Ectodermal cell (in vitro differentiated cells): ENCODE data around the gene SLC44A3.

Source experiments
- H3K27ac ChIP-seq: 2 replicates; pipeline ENCODE4 v1.7.0; 2013; ENCODE audit warnings: mild to moderate bottlenecking, low read depth, low read length; ENCODE audit not compliant: insufficient read depth, poor library complexity, severe bottlenecking
- H3K27me3 ChIP-seq: 2 replicates; pipeline ENCODE4 v1.7.0; 2013; ENCODE audit warnings: mild to moderate bottlenecking, low read length; ENCODE audit not compliant: insufficient read depth, control insufficient read depth, poor library complexity, severe bottlenecking
- H3K36me3 ChIP-seq: one replicate; pipeline ENCODE4 v1.7.0; 2013; ENCODE audit warnings: low read length; ENCODE audit not compliant: control insufficient read depth, insufficient read depth
- H3K4me1 ChIP-seq: one replicate; pipeline ENCODE4 v1.7.0; 2013; ENCODE audit warnings: low read length; ENCODE audit not compliant: control insufficient read depth, insufficient read depth
- H3K4me3 ChIP-seq: 2 replicates; pipeline ENCODE4 v1.7.0; 2013; ENCODE audit warnings: low read depth, low read length, control low read depth; ENCODE audit not compliant: insufficient read depth
- H3K9me3 ChIP-seq: 2 replicates; pipeline ENCODE4 v1.7.0; 2013; ENCODE audit warnings: mild to moderate bottlenecking, low read length, moderate library complexity; ENCODE audit not compliant: control insufficient read depth
- WGBS, 2 experiments: methylation state at CpG; one replicate each; pipeline ENCODE4 v1.1.7; 2013; ENCODE audit warnings: missing lambda C conversion rate in 2 of 2; 5-methylcytosine and 5-hydroxymethylcytosine counted together

Gene SLC44A3

GRCh38 chr1:94917251-94917650 is 97.1 kb downstream of the SLC44A3 start:
- Histone ChIP-seq H3K4me3 (no peak overlapping the region), H3K36me3 (no peaks in the 10 kb centered on the region), H3K4me1 (peaks cover 16% of the 10 kb centered on the region), H3K27me3 (no peaks in the 10 kb centered on the region), H3K27ac (no peak overlapping the region), H3K9me3 (no peaks in the 10 kb centered on the region)
- 89 to 93% methylated on average over 5 to 6 of the region's 6 CpGs for WGBS, 2 experiments

DNA sequence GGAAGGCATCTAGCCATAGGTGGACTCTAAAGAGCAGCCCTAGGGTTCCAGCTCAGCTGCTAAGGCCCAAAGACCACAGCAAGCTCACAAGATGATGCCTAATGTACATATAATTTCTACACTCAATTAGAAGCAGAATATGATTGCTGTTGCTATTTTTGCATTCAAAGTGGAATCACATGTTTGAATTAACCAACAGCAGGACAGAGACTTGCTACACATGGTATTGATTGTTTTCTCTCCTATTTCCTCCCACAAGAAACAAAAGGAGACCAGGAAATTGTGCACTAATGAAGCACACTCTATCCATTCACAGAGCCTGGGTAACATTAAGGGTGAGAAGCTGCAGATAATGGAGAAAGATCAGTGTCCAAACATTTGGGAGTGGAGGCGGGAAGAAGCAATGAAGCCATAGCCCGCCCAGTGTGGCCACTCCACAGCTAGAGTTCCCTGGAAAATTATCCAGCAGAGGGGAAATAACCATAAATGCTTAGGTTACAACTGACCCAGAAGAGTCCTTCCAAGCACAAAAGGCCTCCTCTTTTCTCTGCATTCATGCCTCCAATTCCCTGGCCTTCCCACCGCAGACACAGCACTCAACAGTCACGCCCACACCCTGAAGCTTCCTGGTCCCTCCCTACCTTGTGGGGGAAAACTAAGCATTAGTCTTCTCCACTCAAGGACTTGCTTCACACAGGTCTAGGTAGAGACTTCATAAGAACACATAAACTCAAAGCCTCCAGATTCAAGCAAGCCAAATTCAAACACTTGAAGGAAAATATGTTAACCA is 99.3 kb downstream of the SLC44A3 start:
- peaks cover 28% of the 10 kb centered on the region for H3K4me1 ChIP-seq

DNA sequence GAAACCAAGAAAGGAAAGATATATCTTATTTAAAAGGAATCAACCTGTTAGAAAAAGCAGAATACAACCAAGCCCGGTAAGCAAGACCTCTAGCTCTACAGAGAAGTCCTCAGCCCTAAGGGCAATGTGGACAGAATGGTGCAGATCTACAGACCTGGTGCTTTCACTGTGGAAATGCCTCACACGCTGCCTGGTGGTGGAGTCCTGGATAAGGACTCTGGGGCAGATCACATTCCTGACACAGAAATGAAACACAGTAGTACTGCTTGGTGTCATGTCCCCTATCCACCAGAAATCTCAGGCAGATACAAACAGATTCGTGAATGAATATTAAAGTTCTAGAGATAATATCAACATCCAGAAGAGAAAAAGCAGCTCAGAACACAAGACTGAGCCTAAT is 99.9 kb downstream of the SLC44A3 start:
- Histone ChIP-seq H3K4me1 (peaks cover 28% of the 10 kb centered on the region), H3K36me3 (no peaks in the 10 kb centered on the region)
- WGBS, 2 experiments, result 85 to 95% methylated on average over 3 of the region's 3 CpGs

More for the DNA sequence above, 99.3 kb downstream of the SLC44A3 start:
- Histone ChIP-seq H3K36me3 (no peaks in the 10 kb centered on the region), H3K4me3 (no peak overlapping the region), H3K27me3 (no peaks in the 10 kb centered on the region), H3K9me3 (no peaks in the 10 kb centered on the region), H3K27ac (no peak overlapping the region)
- 82 to 87% methylated on average over 4 of the region's 4 CpGs for WGBS, 2 experiments

DNA sequence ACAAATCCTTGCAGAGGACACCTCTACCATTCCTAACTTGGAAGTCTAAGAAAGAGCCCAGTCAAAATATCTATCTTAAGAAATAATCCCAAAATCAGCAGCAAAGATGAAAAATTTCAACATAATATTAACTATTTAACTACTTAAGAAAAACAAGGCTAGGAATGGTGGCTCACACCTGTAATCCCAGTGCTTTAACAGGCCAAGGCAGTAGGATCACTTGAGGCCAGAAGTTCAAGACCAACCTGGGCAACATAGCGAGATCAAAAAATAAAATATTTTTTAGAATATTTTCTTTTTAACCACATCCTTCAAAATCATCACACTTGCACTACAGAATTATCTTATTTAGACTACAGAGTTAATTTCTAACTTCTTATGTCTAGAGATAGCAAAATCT is 101.8 kb downstream of the SLC44A3 start:
- H3K27ac ChIP-seq, result no peak overlapping the region
- H3K4me1 ChIP-seq, result peaks cover 28% of the 10 kb centered on the region
- H3K27me3 ChIP-seq, result no peaks in the 10 kb centered on the region
- H3K4me3 ChIP-seq, result no peak overlapping the region
- WGBS, 2 experiments, result 100% methylated on average over 1 of the region's 1 CpG
- H3K9me3 ChIP-seq, result no peaks in the 10 kb centered on the region
- no peaks in the 10 kb centered on the region for H3K36me3 ChIP-seq

More for the DNA sequence above, 99.9 kb downstream of the SLC44A3 start:
- H3K4me3 ChIP-seq, result no peak overlapping the region
- no peaks in the 10 kb centered on the region for H3K9me3 ChIP-seq
- no peaks in the 10 kb centered on the region for H3K27me3 ChIP-seq
- no peak overlapping the region for H3K27ac ChIP-seq

DNA sequence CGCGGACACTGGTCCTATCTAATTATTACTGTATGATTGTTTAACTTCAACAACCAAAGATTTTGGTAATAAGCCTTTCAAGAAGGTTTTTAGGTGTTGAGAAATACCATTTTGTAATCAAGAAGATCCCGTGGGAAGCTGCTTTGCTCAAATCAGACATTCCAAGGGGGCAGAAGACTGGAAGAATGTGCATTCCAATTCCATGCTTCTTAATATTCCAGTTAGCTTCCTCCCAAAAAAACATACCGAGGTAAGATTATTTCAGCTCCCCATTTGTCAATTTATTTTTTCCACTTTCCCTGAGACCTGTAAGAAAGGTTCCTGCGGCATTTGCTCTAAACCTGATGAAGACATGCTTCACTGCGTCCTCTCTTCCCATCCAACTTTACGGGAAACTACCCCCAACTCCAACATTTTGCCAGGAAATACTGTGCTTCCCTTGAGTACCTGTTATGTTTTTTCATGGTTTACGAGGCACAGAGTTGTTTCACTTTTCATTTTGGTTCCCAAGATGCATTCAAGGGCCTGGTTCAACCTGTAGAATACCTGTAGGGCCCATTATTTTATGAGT is 102.7 kb downstream of the SLC44A3 start:
- Histone ChIP-seq H3K27ac (no peak overlapping the region), H3K9me3 (no peaks in the 10 kb centered on the region), H3K36me3 (no peaks in the 10 kb centered on the region), H3K4me3 (peak overlapping the region; percentile 2), H3K4me1 (peaks cover 31% of the 10 kb centered on the region), H3K27me3 (no peaks in the 10 kb centered on the region)
- 83 to 86% methylated on average over 8 of the region's 8 CpGs for WGBS, 2 experiments

- H3K27ac ChIP-seq, result peak overlapping the region; percentile 100
- no peaks in the 10 kb centered on the region for H3K9me3 ChIP-seq
- peaks cover 31% of the 10 kb centered on the region for H3K4me1 ChIP-seq
- no peaks in the 10 kb centered on the region for H3K27me3 ChIP-seq
- H3K4me3 ChIP-seq, result peak overlapping the region; percentile 92
- H3K36me3 ChIP-seq, result no peaks in the 10 kb centered on the region
- WGBS, 2 experiments, result 0% methylated on average over 2 of the region's 2 CpGs
Observed at GRCh38 chr1:94925004-94925403, 104.8 kb downstream of the SLC44A3 start.

- no peaks in the 10 kb centered on the region for H3K27me3 ChIP-seq
- peak overlapping the region; percentile 100 for H3K27ac ChIP-seq
- no peaks in the 10 kb centered on the region for H3K9me3 ChIP-seq
- WGBS, 2 experiments, result 0% methylated on average over 23 of the region's 23 CpGs
- H3K36me3 ChIP-seq, result no peaks in the 10 kb centered on the region
- peaks cover 24% of the 10 kb centered on the region for H3K4me1 ChIP-seq
- H3K4me3 ChIP-seq, result peak overlapping the region; percentile 92
Observed at GRCh38 chr1:94925561-94926125, 105.5 kb downstream of the SLC44A3 start.

DNA sequence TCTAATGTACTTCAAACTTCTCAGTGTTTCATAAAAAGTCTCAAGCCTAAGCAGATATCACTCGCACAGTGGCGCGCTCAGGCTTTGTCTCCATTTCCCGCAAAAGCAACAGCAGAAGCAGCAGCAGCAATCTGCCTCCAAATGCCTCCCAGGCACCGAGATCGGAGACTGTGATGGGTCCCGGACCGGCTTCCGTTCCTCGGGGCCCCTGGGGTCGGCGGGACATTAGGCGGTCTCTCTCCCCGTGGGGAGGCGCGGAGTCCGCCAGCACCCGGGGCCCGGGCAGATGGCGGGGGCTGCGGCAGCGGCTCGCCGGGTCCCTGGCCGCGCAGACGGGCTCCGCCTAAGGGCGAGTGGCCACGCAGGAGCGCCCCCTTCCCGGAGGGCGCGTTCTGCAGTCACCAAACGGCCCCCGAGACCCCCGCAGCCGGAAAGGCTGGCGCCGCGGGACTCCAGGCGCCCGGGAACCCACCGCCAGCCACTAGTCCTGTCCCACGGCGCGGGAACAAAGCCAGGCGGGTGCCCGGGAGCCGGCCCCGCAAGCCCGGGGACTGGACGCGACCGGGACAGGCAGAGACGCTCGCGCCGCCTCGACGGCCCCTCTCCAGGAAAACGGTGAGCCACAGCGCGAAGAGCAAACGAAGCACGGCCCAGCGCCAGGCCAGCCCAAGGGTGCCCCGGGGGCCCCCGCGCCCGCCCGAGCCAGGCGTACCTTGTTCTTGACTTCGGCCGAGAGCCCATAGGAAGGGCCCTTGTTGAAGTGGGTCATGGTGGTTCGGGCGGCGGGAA is 106.2 kb downstream of the SLC44A3 start:
- 0% methylated on average over 78 of the region's 78 CpGs for WGBS, 2 experiments
- peak overlapping the region; percentile 92 for H3K4me3 ChIP-seq
- H3K27ac ChIP-seq, result peak overlapping the region; percentile 100
- H3K36me3 ChIP-seq, result no peaks in the 10 kb centered on the region
- H3K27me3 ChIP-seq, result no peaks in the 10 kb centered on the region
- H3K9me3 ChIP-seq, result no peaks in the 10 kb centered on the region
- peaks cover 21% of the 10 kb centered on the region for H3K4me1 ChIP-seq

- peaks cover 21% of the 10 kb centered on the region for H3K4me1 ChIP-seq
Observed at GRCh38 chr1:94926915-94927404, 106.8 kb downstream of the SLC44A3 start, which contains the start of gene CNN3. Gene CNN3 (minus strand): TSS chr1:94927110. CDS start chr1:94926894, 216 bp downstream.

More at GRCh38 chr1:94926915-94927404, 106.8 kb downstream of the SLC44A3 start, which contains the start of gene CNN3:
- H3K4me3 ChIP-seq, result peak within 1 kb of the TSS; percentile 92
- H3K9me3 ChIP-seq, result no peaks in the 10 kb centered on the region
- H3K27ac ChIP-seq, result peak within 1 kb of the TSS; percentile 100
- no peaks in the 10 kb centered on the region for H3K36me3 ChIP-seq
- no peaks in the 10 kb centered on the region for H3K27me3 ChIP-seq
- WGBS, 2 experiments, result 0% methylated on average over 57 of the region's 57 CpGs
